Neural progenitor cell (in vitro differentiated cells): Measurements from ENCODE around the gene CLDN22. TPM values are rescaled to one million over a fixed set of nuclear protein-coding genes. Genes with fewer than 3 reads are reported as not detected.
A peak's percentile ranks its signal among the peaks of the same experiment; 100 is the strongest.

ENCODE experiments used
- DNase-seq: peaks from one replicate; pipeline ENCODE4 v3.0.0-alpha.2; 2016; ENCODE audit warnings: low spot score
- H2AFZ ChIP-seq: fragments of 200-600 bp; sonication (generic); replicated peaks from 2 replicates; pipeline ENCODE4 v1.6.1; 2016; ENCODE audit warnings: antibody characterized with exemption
- H3F3A ChIP-seq: fragments of 200-600 bp; sonication (generic); 2 replicates; pipeline ENCODE4 v1.6.1; 2016; ENCODE audit warnings: antibody characterized with exemption, low read depth
- H3K27ac ChIP-seq: fragments of 200-600 bp; sonication (generic); 2 replicates; pipeline ENCODE4 v1.5.1; 2016; ENCODE audit warnings: mild to moderate bottlenecking
- H3K27me3 ChIP-seq: fragments of 200-600 bp; sonication (generic); 2 replicates; pipeline ENCODE4 v1.6.1; 2016; ENCODE audit warnings: mild to moderate bottlenecking, moderate library complexity
- H3K36me3 ChIP-seq: fragments of 200-600 bp; sonication (generic); 2 replicates; pipeline ENCODE4 v1.5.1; 2016
- H3K4me1 ChIP-seq: fragments of 200-600 bp; sonication (generic); 2 replicates; pipeline ENCODE4 v1.6.1; 2016; ENCODE audit warnings: mixed run types
- H3K4me2 ChIP-seq: fragments of 200-600 bp; sonication (generic); 2 replicates; pipeline ENCODE4 v1.6.1; 2016
- H3K4me3 ChIP-seq: fragments of 200-600 bp; sonication (generic); 2 replicates; pipeline ENCODE4 v1.5.1; 2016
- H3K79me2 ChIP-seq: fragments of 200-600 bp; sonication (generic); 2 replicates; pipeline ENCODE4 v1.6.1; 2016; ENCODE audit warnings: low read depth
- H3K9ac ChIP-seq: fragments of 200-600 bp; sonication (generic); 2 replicates; pipeline ENCODE4 v1.6.1; 2016
- H3K9me3 ChIP-seq: fragments of 200-600 bp; sonication (generic); 2 replicates; pipeline ENCODE4 v1.5.1; 2016; ENCODE audit warnings: low read depth
- H4K20me1 ChIP-seq: fragments of 200-600 bp; sonication (generic); 2 replicates; pipeline ENCODE4 v1.6.1; 2016; ENCODE audit warnings: low read depth
- H3K27ac Mint-ChIP-seq: 3 replicates; pipeline ENCODE4 v1.8.0; 2021; ENCODE audit warnings: mixed read lengths
- H3K27me3 Mint-ChIP-seq: 2 replicates; pipeline ENCODE4 v1.8.0; 2022; ENCODE audit warnings: low read depth, mild to moderate bottlenecking, inconsistent platforms, moderate library complexity, mixed read lengths; ENCODE audit not compliant: insufficient read depth
- H3K36me3 Mint-ChIP-seq: 3 replicates; pipeline ENCODE4 v1.8.0; 2021; ENCODE audit warnings: mixed read lengths
- H3K4me1 Mint-ChIP-seq: 3 replicates; pipeline ENCODE4 v1.8.0; 2021; ENCODE audit warnings: mixed read lengths
- H3K4me3 Mint-ChIP-seq: 3 replicates; pipeline ENCODE4 v1.8.0; 2021; ENCODE audit warnings: mild to moderate bottlenecking, moderate library complexity, mixed read lengths
- H3K9me3 Mint-ChIP-seq: 3 replicates; pipeline ENCODE4 v1.8.0; 2020; ENCODE audit warnings: mixed read lengths
- CTCF ChIP-seq: fragments of 200-600 bp; sonication (generic); IDR thresholded peaks from 2 replicates; pipeline ENCODE4 v1.5.1; 2017; ENCODE audit warnings: antibody characterized with exemption, mild to moderate bottlenecking
- EZH2 ChIP-seq: fragments of 200-600 bp; sonication (generic); IDR thresholded peaks from 2 replicates; pipeline ENCODE4 v1.6.1; 2017; ENCODE audit warnings: antibody characterized with exemption, mild to moderate bottlenecking, moderate library complexity
- EZH2phosphoT487 ChIP-seq: fragments of 200-600 bp; sonication (generic); IDR thresholded peaks from 2 replicates; pipeline ENCODE4 v1.6.1; 2017; ENCODE audit warnings: antibody characterized with exemption
- total RNA-seq: library from RNA; depleted of rRNA; stranded (reverse); fragments of >200 nt; gene quantifications from 2 replicates; pipeline ENCODE4 v1.2.3, GENCODE V29; 2015; ENCODE audit warnings: low replicate concordance

CLDN22 gene
- total RNA-seq, 1 donor from 2014 or later, result not detected

GRCh38 chr4:183347566-183347965 is 27.5 kb upstream of the CLDN22 start:
- Mint-ChIP-seq H3K4me3 (no peak overlapping the region), H3K27ac (no peak overlapping the region), H3K9me3 (peaks cover 6% of the 10 kb centered on the region), H3K27me3 (peaks cover 26% of the 10 kb centered on the region), H3K36me3 (no peaks in the 10 kb centered on the region), H3K4me1 (peaks cover 18% of the 10 kb centered on the region)
- Histone ChIP-seq H3K9me3 (no peaks in the 10 kb centered on the region), H3K4me1 (peaks cover 8% of the 10 kb centered on the region), H3K4me2 (no peak overlapping the region), H4K20me1 (no peaks in the 10 kb centered on the region), H3K27ac (no peak overlapping the region), H3F3A (no peaks in the 10 kb centered on the region), H2AFZ (no peak overlapping the region), H3K4me3 (no peak overlapping the region), H3K27me3 (no peaks in the 10 kb centered on the region), H3K9ac (no peak overlapping the region), H3K79me2 (no peaks in the 10 kb centered on the region), H3K36me3 (no peaks in the 10 kb centered on the region)
- no peak for TF ChIP-seq CTCF
- no peak for TF ChIP-seq EZH2
- TF ChIP-seq EZH2phosphoT487, result no peak
- DNase-seq, result no peak

GRCh38 chr4:183347146-183347545 is 27.1 kb upstream of the CLDN22 start:
- Histone ChIP-seq H3K79me2 (no peaks in the 10 kb centered on the region), H2AFZ (no peak overlapping the region), H3F3A (no peaks in the 10 kb centered on the region), H3K36me3 (no peaks in the 10 kb centered on the region), H3K27me3 (no peaks in the 10 kb centered on the region), H4K20me1 (no peaks in the 10 kb centered on the region), H3K4me2 (no peak overlapping the region), H3K9me3 (no peaks in the 10 kb centered on the region), H3K4me1 (peaks cover 8% of the 10 kb centered on the region), H3K9ac (no peak overlapping the region), H3K27ac (no peak overlapping the region), H3K4me3 (no peak overlapping the region)
- Mint-ChIP-seq H3K27ac (no peak overlapping the region), H3K9me3 (peaks cover 6% of the 10 kb centered on the region), H3K4me1 (peaks cover 16% of the 10 kb centered on the region), H3K4me3 (no peak overlapping the region), H3K27me3 (peaks cover 23% of the 10 kb centered on the region), H3K36me3 (no peaks in the 10 kb centered on the region)
- DNase-seq, result no peak
- TF ChIP-seq CTCF, result no peak
- TF ChIP-seq EZH2, result no peak
- no peak for TF ChIP-seq EZH2phosphoT487

- peak overlapping the region; percentile 2 for H3K4me2 ChIP-seq
- peaks cover 8% of the 10 kb centered on the region for H3K4me1 ChIP-seq
- H2AFZ ChIP-seq, result peak overlapping the region; percentile 60
- no peak overlapping the region for H3K9ac ChIP-seq
- no peak overlapping the region for H3K4me3 ChIP-seq
- Mint-ChIP-seq H3K27me3 (peaks cover 15% of the 10 kb centered on the region), H3K9me3 (peaks cover 7% of the 10 kb centered on the region), H3K27ac (peak overlapping the region; percentile 42), H3K4me1 (peaks cover 9% of the 10 kb centered on the region), H3K36me3 (no peaks in the 10 kb centered on the region), H3K4me3 (no peak overlapping the region)
- H3K27me3 ChIP-seq, result no peaks in the 10 kb centered on the region
- no peaks in the 10 kb centered on the region for H3K9me3 ChIP-seq
- DNase-seq, result peak; percentile 34
- H3K36me3 ChIP-seq, result no peaks in the 10 kb centered on the region
- no peak for TF ChIP-seq EZH2phosphoT487
- no peak for TF ChIP-seq CTCF
- TF ChIP-seq EZH2, result no peak
- no peaks in the 10 kb centered on the region for H3K79me2 ChIP-seq
- no peaks in the 10 kb centered on the region for H4K20me1 ChIP-seq
- no peak overlapping the region for H3K27ac ChIP-seq
- H3F3A ChIP-seq, result no peaks in the 10 kb centered on the region
Measured at GRCh38 chr4:183345261-183345660, 25.2 kb upstream of the CLDN22 start.
